ENCODE data around the gene EFCAB9.

EFCAB9 gene

DNA sequence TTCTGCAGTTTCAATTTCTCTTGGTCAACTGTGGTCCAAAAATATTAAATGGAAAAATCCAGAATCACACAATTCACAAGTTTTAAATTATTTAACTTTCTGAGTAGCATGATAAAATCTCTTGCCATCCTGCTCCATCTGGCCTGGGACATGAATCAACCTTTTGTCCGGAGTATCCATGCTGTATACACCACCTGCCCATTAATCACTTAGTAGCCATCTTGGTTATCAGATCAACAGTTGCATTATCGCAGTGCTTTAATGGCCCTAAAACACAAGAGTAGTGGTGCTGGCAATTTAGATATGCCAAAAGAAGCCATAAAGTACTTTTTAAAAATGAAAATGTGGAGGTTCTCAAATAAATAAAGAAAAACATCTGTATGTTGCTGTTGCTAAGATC, 25.3 kb downstream of the EFCAB9 start:
- no peak for DNase-seq (ENCODE audit: low spot score in 2 of 2)
- no peaks in the 10 kb centered on the region for H3K9me3 ChIP-seq
- H3K4me3 ChIP-seq, result no peak overlapping the region
- H3K36me3 ChIP-seq (replicated peaks), result peaks cover 20% of the 10 kb centered on the region
- no peaks in the 10 kb centered on the region for H3K27me3 ChIP-seq (ENCODE audit: low read depth)
- in situ Hi-C loops (cut with MboI; ENCODE audit: low sequenced_read_pairs), result no loop called here
- H3K4me1 ChIP-seq, result no peaks in the 10 kb centered on the region

DNA sequence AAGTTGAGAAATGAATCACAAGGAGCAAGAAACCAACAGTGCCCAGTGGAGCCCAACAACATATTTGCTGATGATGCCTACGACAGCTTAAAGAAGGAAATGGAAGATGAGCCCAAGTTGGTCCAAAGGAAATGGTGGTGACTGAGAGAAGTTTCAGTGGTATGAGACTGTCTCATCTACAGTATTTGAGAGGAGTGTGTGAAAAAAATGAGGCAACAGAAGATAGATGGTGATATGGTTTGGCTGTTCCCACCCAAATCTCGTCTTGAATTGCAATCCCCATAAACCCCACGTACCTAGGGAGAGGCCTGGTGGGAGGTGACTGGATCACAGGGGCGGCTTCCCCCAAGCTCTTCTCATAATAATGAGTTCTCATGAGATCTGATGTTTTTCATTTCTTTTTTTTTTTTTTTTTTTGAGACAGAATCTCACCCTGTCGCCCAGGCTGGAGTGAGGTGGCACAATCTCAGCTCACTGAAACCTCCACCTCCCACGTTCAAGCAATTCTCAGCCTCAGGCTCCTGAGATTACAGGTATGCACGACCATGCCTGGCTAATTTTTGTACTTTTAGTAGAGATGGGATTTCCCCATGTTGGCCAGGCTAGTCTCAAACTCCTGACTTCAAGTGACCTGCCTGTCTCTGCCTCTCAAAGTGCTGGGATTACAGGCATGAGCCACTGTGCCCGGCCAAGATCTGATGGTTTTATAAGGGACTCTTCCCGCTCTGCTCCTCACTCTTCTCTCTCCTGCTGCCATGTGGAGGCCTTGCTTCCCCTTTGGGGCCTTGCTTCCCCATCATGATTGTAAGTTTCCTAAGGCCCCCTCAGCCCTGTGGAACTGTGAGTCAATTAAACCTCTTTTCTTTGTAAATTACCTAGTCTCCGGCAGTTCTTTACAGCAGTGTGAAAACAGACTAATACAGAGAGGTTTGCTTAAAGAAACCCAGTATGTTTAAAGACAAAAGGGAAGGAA, 30.2 kb downstream of the EFCAB9 start:
- no peaks in the 10 kb centered on the region for H3K4me1 ChIP-seq
- no peaks in the 10 kb centered on the region for H3K27me3 ChIP-seq (ENCODE audit: low read depth)
- in situ Hi-C loops (cut with MboI; ENCODE audit: low sequenced_read_pairs), result no loop called here
- H3K9me3 ChIP-seq, result no peaks in the 10 kb centered on the region
- DNase-seq (ENCODE audit: low spot score in 2 of 2), result no peak
- H3K4me3 ChIP-seq, result no peak overlapping the region
- peaks cover 28% of the 10 kb centered on the region for H3K36me3 ChIP-seq (replicated peaks)

DNA sequence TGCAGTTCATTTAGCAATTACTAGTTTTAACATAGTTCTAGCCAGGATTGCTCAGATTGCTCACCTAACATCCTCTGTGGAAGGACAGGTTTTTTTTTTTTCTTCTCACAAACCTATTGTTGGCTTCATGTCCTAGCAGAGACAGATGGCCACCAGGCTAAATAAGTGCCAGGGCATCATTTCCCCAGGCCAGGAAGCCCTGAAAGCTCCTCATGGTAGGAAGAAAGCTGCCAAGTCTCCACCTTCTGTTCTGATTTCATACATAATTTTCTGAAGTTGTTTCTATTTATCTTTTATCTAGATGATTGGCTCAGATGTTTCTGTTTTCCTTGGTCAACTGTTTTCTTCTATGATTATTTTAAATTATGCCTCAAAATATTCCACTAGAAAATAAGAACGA, 31.0 kb downstream of the EFCAB9 start:
- no peak for DNase-seq (ENCODE audit: low spot score in 2 of 2)
- Histone ChIP-seq H3K36me3 (replicated peaks) (peaks cover 29% of the 10 kb centered on the region), H3K4me3 (no peak overlapping the region), H3K27me3 (ENCODE audit: low read depth) (no peaks in the 10 kb centered on the region), H3K9me3 (no peaks in the 10 kb centered on the region), H3K4me1 (no peaks in the 10 kb centered on the region)
- in situ Hi-C loops (cut with MboI; ENCODE audit: low sequenced_read_pairs), result no loop called here

DNA sequence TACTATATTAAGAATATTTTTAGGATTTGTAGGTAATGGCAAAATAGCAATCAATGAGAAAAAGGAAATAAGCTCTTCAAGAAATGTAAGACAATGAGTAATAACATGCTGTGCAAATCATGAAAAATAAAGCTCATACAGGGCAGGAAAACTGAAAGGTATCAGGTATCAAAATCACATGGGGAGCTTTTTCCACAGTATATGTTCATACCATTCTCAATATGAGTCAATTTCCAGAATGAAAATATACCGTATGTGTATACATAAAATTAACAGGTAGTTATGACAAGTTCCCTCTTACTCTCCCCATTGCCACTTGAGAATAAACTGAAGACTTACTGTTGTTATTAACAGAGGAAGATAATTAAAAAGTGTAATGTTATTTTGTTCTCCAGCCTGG, 35.9 kb downstream of the EFCAB9 start:
- Histone ChIP-seq H3K9me3 (no peaks in the 10 kb centered on the region), H3K27me3 (ENCODE audit: low read depth) (no peaks in the 10 kb centered on the region), H3K4me3 (no peak overlapping the region), H3K4me1 (0 out of 2 replicates have a peak, but pooled peaks cover 2% of the 10 kb centered on the region), H3K36me3 (replicated peaks) (peaks cover 34% of the 10 kb centered on the region)
- no peak for DNase-seq (ENCODE audit: low spot score in 2 of 2)
- in situ Hi-C loops (cut with MboI; ENCODE audit: low sequenced_read_pairs), result no loop called here

DNA sequence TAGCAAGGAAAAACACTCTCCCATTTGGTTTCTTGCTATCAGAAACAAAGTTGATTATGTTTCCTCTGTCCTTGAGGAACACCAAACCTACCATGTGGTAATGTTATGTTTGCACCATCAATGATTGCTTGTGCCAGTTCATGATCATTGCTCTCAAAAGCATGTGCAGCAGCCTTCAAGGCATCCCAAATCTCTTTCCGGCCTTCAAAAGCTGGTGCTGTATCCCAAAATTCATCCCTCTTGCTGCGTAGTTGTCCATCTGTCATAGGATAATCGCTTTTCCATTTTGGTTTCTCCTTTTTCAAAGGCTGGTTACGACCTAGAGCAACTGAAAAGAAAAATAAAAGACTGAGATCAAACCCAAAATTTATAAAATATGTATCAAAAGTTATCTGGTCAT, 40.1 kb downstream of the EFCAB9 start:
- no peak for DNase-seq (ENCODE audit: low spot score in 2 of 2)
- Histone ChIP-seq H3K36me3 (replicated peaks) (peaks cover 20% of the 10 kb centered on the region), H3K9me3 (no peaks in the 10 kb centered on the region), H3K4me1 (0 out of 2 replicates have a peak, but pooled peaks cover 2% of the 10 kb centered on the region), H3K27me3 (ENCODE audit: low read depth) (no peaks in the 10 kb centered on the region), H3K4me3 (no peak overlapping the region)
- in situ Hi-C loops (cut with MboI; ENCODE audit: low sequenced_read_pairs), result no loop called here

DNA sequence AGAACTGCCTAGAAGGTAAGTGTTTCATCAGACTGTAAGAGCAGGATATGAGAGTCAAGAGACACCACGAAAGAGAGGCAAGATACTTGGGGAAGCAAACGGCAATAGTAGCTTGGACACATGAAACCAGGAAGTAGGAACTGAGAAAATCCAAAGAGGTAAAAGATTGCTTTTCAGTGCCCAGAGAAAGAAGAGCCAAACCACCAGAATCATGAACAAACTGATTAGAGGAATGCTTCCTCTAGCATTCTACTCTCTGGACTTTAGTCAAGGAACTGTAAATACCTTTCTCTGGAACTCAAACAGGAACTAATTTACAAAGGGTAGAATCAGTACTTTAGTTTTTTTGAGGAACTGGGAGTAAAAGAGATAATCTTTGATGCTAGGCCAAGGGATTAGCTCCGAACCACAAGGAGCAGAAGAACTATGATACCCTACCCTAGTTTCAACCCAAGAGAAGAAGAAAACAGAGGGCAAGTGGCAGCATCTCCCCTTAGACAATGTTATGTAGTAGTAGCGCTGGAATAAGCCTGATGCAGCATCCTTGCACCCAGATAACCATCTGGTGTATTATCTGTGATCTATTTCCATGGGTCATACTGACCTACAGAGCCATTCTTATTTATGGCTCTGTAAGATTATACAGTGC, 41.3 kb downstream of the EFCAB9 start:
- Histone ChIP-seq H3K4me1 (0 out of 2 replicates have a peak, but pooled peaks cover 2% of the 10 kb centered on the region), H3K9me3 (no peaks in the 10 kb centered on the region), H3K27me3 (ENCODE audit: low read depth) (no peaks in the 10 kb centered on the region), H3K4me3 (no peak overlapping the region), H3K36me3 (replicated peaks) (peaks cover 16% of the 10 kb centered on the region)
- no peak for DNase-seq (ENCODE audit: low spot score in 2 of 2)
- in situ Hi-C loops (cut with MboI; ENCODE audit: low sequenced_read_pairs), result no loop called here

DNA sequence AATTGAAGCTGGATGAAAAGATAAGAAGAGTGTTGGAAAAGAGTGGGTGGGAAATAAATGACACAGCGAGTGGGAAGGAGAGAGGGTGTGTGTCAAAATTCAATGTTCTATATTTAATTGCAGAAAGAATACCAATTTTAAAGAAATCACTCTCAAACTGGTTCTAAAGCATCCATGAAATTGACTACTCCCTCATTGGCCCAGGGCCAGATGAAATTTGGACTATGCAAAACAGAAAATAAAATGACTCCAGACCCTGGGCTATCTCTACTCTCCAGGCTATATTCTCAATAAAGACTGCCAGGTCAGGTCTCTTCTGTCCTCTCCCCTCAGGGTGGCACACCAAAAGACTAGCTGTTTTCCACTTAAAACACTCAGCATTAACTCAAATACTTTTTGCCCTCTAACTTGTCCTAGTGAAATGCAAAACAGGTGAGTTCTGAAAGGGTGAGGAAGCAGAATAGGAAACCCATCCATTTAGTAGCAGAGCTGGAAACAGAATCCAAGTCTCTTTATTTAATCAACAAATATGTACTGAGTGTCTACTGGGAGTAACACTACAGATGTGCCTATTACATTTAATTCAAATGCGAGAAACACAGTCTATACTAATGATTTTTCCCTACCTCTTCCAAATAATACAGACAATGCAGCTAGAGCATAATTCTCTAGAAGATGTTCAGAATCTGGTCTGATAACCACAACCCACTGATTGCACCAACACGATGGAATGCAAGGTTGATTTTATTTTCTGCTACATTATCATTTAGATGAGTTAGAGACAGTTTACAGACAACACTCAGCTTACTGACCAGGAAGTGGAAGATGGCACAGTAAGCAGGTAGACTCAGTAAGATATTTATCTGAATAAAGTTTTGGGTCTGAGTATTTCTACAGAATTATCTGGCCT, 42.1 kb downstream of the EFCAB9 start:
- in situ Hi-C loops (cut with MboI; ENCODE audit: low sequenced_read_pairs), result no loop called here
- Histone ChIP-seq H3K27me3 (ENCODE audit: low read depth) (no peaks in the 10 kb centered on the region), H3K4me1 (0 out of 2 replicates have a peak, but pooled peaks cover 2% of the 10 kb centered on the region), H3K4me3 (no peak overlapping the region), H3K9me3 (no peaks in the 10 kb centered on the region), H3K36me3 (replicated peaks) (peaks cover 12% of the 10 kb centered on the region)
- DNase-seq (ENCODE audit: low spot score in 2 of 2), result no peak

DNA sequence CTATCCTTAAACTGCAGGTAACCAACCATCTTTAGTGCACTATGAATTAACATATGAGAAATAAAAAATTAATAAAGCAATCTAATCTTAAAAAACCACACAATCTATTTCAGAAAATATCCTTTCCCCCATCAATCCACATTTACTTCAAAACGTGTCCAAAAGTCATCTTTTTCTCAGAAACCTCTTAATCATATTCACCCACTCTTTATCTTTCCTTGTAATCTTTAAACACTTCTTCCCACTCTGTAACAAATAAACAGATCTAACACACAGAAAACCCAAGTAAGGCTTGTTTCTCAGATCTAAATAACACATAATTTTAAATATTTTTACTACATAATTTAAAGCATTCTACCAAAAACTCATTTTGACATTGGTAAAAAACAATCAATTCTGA, 44.4 kb downstream of the EFCAB9 start:
- Histone ChIP-seq H3K36me3 (replicated peaks) (peaks cover 1% of the 10 kb centered on the region; the same call in 1 of the 2 replicates), H3K4me3 (no peak overlapping the region), H3K4me1 (no peaks in the 10 kb centered on the region), H3K9me3 (no peaks in the 10 kb centered on the region), H3K27me3 (ENCODE audit: low read depth) (no peaks in the 10 kb centered on the region)
- no peak for DNase-seq (ENCODE audit: low spot score in 2 of 2)
- in situ Hi-C loops (cut with MboI; ENCODE audit: low sequenced_read_pairs), result no loop called here

DNA sequence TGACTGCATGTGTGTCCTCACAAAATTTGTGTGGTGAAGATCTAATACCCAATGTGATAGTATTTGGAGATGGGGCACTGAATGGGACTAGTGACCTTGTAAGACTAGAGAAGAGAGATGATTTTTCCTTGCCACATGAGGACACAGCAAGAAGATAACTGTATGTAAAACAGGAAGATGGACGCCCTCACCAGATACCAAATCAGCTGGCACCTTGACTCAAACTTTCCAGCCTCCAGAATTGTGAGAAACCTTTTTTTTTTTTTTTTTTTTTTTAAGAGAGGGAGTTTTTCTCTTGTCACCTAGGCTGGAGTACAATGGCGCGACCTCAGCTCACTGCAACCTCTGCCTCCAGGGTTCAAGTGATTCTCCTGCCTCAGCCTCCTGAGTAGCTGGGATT, 49.3 kb downstream of the EFCAB9 start:
- in situ Hi-C loops (cut with MboI; ENCODE audit: low sequenced_read_pairs), result no loop called here
- no peak for DNase-seq (ENCODE audit: low spot score in 2 of 2)
- Histone ChIP-seq H3K4me1 (no peaks in the 10 kb centered on the region), H3K36me3 (replicated peaks) (no peaks in the 10 kb centered on the region), H3K27me3 (ENCODE audit: low read depth) (no peaks in the 10 kb centered on the region), H3K9me3 (no peaks in the 10 kb centered on the region), H3K4me3 (no peak overlapping the region)

DNA sequence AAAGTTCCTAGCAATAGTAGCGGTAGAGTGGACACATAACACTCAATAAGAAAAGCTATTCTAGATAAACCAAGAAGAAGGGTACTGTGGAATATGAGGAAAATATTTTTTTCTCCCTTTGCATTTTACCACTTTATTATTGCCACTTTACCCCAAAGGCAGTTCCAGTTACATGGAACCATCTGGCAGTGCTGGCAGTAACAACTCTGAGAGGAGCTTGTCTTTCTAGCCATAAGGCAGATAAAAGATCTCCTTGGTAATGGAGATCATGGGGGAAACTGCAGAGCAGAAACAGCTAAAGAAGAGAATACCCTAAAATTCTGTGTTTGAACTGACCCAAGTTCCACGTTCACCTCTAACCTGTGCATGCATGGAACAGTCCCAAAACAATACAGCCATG, 51.1 kb downstream of the EFCAB9 start:
- in situ Hi-C loops (cut with MboI; ENCODE audit: low sequenced_read_pairs), result no loop called here
- no peaks in the 10 kb centered on the region for H3K27me3 ChIP-seq (ENCODE audit: low read depth)
- no peak overlapping the region for H3K4me3 ChIP-seq
- DNase-seq (ENCODE audit: low spot score in 2 of 2), result no peak
- no peaks in the 10 kb centered on the region for H3K36me3 ChIP-seq (replicated peaks)
- no peaks in the 10 kb centered on the region for H3K4me1 ChIP-seq
- H3K9me3 ChIP-seq, result no peaks in the 10 kb centered on the region

DNA sequence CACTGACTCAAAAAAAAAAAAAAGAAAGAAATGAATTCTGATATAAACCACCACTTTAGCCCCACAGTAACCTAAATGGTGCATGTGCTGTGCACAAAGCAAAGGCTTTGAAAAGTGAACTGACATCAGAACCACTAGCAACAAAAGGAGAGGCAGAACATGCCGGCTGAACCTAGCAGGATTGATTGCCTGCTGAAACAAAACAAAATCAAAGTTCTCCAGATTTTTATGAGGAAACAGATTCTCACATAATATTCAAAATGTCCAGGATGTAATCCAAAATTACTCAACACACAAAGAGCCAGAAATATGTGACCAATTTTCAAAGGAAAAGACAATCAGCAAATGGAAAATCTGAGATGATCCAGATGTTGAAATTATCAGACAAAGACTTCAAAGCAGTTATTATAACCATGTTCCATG, 51.7 kb downstream of the EFCAB9 start:
- no peak for DNase-seq (ENCODE audit: low spot score in 2 of 2)
- no peaks in the 10 kb centered on the region for H3K4me1 ChIP-seq
- in situ Hi-C loops (cut with MboI; ENCODE audit: low sequenced_read_pairs), result no loop called here
- no peak overlapping the region for H3K4me3 ChIP-seq
- no peaks in the 10 kb centered on the region for H3K27me3 ChIP-seq (ENCODE audit: low read depth)
- no peaks in the 10 kb centered on the region for H3K36me3 ChIP-seq (replicated peaks)
- no peaks in the 10 kb centered on the region for H3K9me3 ChIP-seq

DNA sequence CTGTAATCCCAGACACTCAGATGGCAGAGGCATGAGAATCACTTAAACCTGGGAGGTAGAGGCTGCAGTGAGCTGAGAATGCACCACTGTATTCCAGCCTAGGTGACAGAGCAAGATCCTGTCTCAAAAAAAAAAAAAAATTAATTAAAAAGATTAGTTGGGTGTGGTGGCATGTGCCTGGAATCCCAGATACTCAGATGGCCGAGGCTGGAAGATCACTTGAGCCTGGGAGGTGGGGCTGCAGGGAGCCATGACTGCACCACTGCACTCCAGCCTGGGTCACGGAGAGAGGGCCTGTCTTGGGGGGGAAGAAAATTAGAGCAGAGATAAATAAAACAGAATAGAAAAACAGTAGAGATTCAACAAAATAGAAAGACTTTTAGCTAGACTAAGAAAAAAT, 54.7 kb downstream of the EFCAB9 start:
- no peak for DNase-seq (ENCODE audit: low spot score in 2 of 2)
- in situ Hi-C loops (cut with MboI; ENCODE audit: low sequenced_read_pairs), result no loop called here
- H3K9me3 ChIP-seq, result peaks cover 4% of the 10 kb centered on the region; the same call in 1 of the 2 replicates
- H3K27me3 ChIP-seq (ENCODE audit: low read depth), result no peaks in the 10 kb centered on the region
- no peaks in the 10 kb centered on the region for H3K36me3 ChIP-seq (replicated peaks)
- H3K4me3 ChIP-seq, result no peak overlapping the region
- H3K4me1 ChIP-seq, result no peaks in the 10 kb centered on the region

DNA sequence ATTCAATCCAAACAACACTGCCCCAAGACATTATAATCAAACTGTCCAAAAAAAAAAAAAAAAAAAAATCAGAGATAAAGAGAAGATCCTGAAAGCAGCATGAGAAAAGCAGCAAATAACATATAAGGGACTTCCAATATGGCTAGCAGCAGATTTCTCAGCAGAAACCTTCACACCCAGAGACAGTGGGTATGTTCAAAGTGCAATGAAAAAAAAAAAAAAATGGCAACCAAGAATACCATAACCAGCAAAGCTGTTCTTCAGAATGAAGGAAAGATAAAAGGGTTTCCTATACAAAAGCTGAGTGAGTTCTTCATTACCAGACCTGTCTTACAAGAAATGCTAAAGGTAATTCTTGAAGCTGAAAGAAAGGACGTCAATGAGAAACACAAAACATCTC, 57.4 kb downstream of the EFCAB9 start:
- H3K4me3 ChIP-seq, result no peak overlapping the region
- no peaks in the 10 kb centered on the region for H3K27me3 ChIP-seq (ENCODE audit: low read depth)
- DNase-seq (ENCODE audit: low spot score in 2 of 2), result no peak
- H3K36me3 ChIP-seq (replicated peaks), result no peaks in the 10 kb centered on the region
- in situ Hi-C loops (cut with MboI; ENCODE audit: low sequenced_read_pairs), result no loop called here
- peaks cover 4% of the 10 kb centered on the region; the same call in 1 of the 2 replicates for H3K9me3 ChIP-seq
- no peaks in the 10 kb centered on the region for H3K4me1 ChIP-seq

Data from HAP-1 (cell line).